OCI-LY1 (cell line): Measurements from ENCODE around the gene HOXD9.

ENCODE experiments used
- H2AFZ ChIP-seq: fragments of 200-600 bp; sonication (generic), shearing (Covaris generic); 2 replicates; pipeline ENCODE4 v1.6.0; 2014; ENCODE audit warnings: antibody characterized with exemption, mild to moderate bottlenecking, low read length
- H3F3A ChIP-seq: fragments of 200-600 bp; sonication (generic), shearing (Covaris generic); 2 replicates; pipeline ENCODE4 v1.6.0; 2014; ENCODE audit warnings: mild to moderate bottlenecking, antibody characterized with exemption, low read length, moderate library complexity; ENCODE audit not compliant: insufficient read depth
- H3K27ac ChIP-seq: fragments of 200-600 bp; sonication (generic); 2 replicates; pipeline ENCODE4 v1.5.1; 2014; ENCODE audit warnings: low read length, mixed run types, mild to moderate bottlenecking, low read depth; ENCODE audit not compliant: poor library complexity, severe bottlenecking
- H3K27me3 ChIP-seq: fragments of 200-600 bp; sonication (generic); 2 replicates; pipeline ENCODE4 v1.6.0; 2014; ENCODE audit warnings: antibody characterized with exemption, mild to moderate bottlenecking, low read length, moderate library complexity; ENCODE audit not compliant: insufficient read depth
- H3K36me3 ChIP-seq: fragments of 200-600 bp; sonication (generic); 2 replicates; pipeline ENCODE4 v1.6.1; 2014; ENCODE audit warnings: mild to moderate bottlenecking, antibody characterized with exemption, low read length, moderate library complexity, mixed read lengths; ENCODE audit not compliant: insufficient read depth
- H3K4me1 ChIP-seq: fragments of 200-600 bp; sonication (generic); 2 replicates; pipeline ENCODE4 v1.5.1; 2014; ENCODE audit warnings: mild to moderate bottlenecking, low read length, moderate library complexity; ENCODE audit not compliant: insufficient read depth, severe bottlenecking
- H3K4me2 ChIP-seq: fragments of 200-600 bp; sonication (generic), shearing (Covaris generic); 2 replicates; pipeline ENCODE4 v1.6.1; 2014; ENCODE audit warnings: low read length
- H3K4me3 ChIP-seq: fragments of 200-600 bp; sonication (generic); 2 replicates; pipeline ENCODE4 v1.5.1; 2014; ENCODE audit warnings: low read length, low read depth, mild to moderate bottlenecking, mixed read lengths; ENCODE audit not compliant: poor library complexity, severe bottlenecking
- H3K79me2 ChIP-seq: fragments of 200-600 bp; shearing (Covaris generic); 2 replicates; pipeline ENCODE4 v1.6.1; 2016; ENCODE audit warnings: mixed run types, low read length, mixed read lengths; ENCODE audit not compliant: insufficient read depth
- H3K9ac ChIP-seq: fragments of 200-600 bp; sonication (generic), shearing (Covaris generic); 2 replicates; pipeline ENCODE4 v1.6.1; 2014; ENCODE audit warnings: mild to moderate bottlenecking, low read length, mixed read lengths
- H3K9me2 ChIP-seq: fragments of 200-600 bp; sonication (generic), shearing (Covaris generic); 2 replicates; pipeline ENCODE4 v1.6.1; 2014; ENCODE audit warnings: low read depth, mild to moderate bottlenecking, low read length, mixed read lengths
- H3K9me3 ChIP-seq: fragments of 200-600 bp; shearing (Covaris generic); 2 replicates; pipeline ENCODE4 v1.6.1; 2014; ENCODE audit warnings: low read length, mixed read lengths
- H4K20me1 ChIP-seq: fragments of 200-600 bp; sonication (generic), shearing (Covaris generic); 2 replicates; pipeline ENCODE4 v1.6.0; 2016; ENCODE audit warnings: mild to moderate bottlenecking, low read length; ENCODE audit not compliant: insufficient read depth
- EZH2 ChIP-seq: fragments of 200-600 bp; sonication (generic), shearing (Covaris generic); IDR thresholded peaks from 2 replicates; pipeline ENCODE4 v1.8.0; 2017; ENCODE audit warnings: borderline replicate concordance, mixed run types, mild to moderate bottlenecking, antibody characterized with exemption, low read length, moderate library complexity, mixed read lengths
- TF ChIP-seq, protein P1 (sequence below): fragments of 200-600 bp; sonication (generic), shearing (Covaris generic); IDR thresholded peaks from 2 replicates; pipeline ENCODE4 v1.5.1; 2017; ENCODE audit warnings: mild to moderate bottlenecking, antibody characterized with exemption, low read length, moderate library complexity, mixed read lengths

The HOXD9 gene

DNA sequence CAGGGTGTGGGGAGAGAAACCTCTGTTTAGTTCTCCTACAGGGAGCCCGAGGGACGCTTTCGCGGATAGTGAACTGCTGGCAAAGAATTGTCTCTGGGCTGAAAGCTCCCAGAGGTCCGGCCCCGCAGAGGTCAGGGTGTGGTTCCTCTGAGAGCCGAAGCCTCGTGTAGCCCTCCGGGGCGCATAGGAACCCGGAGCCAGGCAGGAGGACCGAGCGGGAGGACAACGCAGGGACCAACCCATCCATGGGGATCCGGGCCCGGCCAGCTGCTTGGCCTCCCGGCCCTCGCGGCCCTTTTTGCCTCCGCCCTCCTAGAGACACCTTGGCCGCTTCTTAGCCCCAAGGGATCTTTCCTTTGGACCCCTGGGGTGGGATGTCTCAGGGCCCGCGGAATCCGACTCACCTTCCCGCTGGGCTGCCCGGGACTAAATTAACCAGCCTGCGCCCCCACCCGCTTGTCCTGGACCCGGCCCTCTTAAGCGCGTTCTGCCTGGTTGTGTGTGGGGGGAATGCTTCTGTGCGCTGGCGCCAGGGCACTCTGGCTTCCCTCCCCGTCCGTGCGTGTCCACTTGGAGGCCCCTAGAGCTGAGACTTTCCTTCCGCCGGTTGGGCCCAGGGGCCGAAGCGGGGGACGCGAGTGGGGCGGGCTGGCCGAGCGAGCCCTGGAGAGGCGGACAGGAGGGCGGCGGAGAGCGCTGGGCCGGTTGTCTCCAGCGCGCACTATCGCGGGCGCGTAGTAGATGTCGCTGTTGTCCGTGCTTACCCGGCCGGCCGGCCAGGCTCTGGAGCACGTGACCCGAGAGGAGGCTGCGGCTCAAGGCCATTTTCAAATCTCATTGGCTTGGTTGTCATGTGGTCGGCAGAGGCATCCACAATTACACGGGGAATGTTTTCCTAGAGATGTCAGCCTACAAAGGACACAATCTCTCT is 6.4 kb upstream of the HOXD9 start, which contains the start of gene HOXD10:
Gene HOXD10 (plus strand): TSS at position 896 of the 931 bp plus-strand sequence. CDS start 56 bp downstream, outside the sequence.
- Histone ChIP-seq H2AFZ (no peak within 1 kb of the TSS), H3K27me3 (no peaks in the 10 kb centered on the region), H4K20me1 (no peaks in the 10 kb centered on the region), H3K79me2 (no peaks in the 10 kb centered on the region), H3K4me3 (no peak within 1 kb of the TSS), H3K27ac (no peak within 1 kb of the TSS), H3F3A (no peaks in the 10 kb centered on the region), H3K9me2 (no peaks in the 10 kb centered on the region), H3K4me2 (no peak within 1 kb of the TSS), H3K9ac (no peak within 1 kb of the TSS), H3K36me3 (no peaks in the 10 kb centered on the region), H3K4me1 (no peaks in the 10 kb centered on the region), H3K9me3 (no peaks in the 10 kb centered on the region)
- no peak for TF ChIP-seq EZH2
- TF ChIP-seq, protein P1, sequence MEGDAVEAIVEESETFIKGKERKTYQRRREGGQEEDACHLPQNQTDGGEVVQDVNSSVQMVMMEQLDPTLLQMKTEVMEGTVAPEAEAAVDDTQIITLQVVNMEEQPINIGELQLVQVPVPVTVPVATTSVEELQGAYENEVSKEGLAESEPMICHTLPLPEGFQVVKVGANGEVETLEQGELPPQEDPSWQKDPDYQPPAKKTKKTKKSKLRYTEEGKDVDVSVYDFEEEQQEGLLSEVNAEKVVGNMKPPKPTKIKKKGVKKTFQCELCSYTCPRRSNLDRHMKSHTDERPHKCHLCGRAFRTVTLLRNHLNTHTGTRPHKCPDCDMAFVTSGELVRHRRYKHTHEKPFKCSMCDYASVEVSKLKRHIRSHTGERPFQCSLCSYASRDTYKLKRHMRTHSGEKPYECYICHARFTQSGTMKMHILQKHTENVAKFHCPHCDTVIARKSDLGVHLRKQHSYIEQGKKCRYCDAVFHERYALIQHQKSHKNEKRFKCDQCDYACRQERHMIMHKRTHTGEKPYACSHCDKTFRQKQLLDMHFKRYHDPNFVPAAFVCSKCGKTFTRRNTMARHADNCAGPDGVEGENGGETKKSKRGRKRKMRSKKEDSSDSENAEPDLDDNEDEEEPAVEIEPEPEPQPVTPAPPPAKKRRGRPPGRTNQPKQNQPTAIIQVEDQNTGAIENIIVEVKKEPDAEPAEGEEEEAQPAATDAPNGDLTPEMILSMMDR, result no peak

DNA sequence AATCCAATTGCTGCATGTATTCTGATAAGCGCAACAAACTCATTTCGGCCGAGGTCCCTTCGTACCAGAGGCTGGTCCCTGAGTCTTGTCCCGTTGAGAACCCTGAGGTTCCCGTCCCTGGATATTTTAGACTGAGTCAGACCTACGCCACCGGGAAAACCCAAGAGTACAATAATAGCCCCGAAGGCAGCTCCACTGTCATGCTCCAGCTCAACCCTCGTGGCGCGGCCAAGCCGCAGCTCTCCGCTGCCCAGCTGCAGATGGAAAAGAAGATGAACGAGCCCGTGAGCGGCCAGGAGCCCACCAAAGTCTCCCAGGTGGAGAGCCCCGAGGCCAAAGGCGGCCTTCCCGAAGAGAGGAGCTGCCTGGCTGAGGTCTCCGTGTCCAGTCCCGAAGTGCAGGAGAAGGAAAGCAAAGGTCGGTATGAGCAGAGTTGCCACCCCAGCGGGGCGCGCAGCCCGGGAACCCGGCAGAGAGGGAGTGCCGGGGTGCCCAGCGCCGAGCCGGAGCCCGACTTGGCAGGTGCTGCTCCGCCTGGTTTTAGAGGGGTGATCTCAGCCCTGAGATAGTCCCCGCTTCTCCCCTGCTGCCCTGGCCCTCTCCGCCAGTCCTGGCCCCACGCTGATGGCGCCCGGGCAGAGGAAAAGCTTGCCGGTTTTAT is 5.2 kb upstream of the HOXD9 start:
- H3K9me3 ChIP-seq, result no peaks in the 10 kb centered on the region
- no peaks in the 10 kb centered on the region for H3K27me3 ChIP-seq
- no peak overlapping the region for H3K4me3 ChIP-seq
- H2AFZ ChIP-seq, result no peak overlapping the region
- H3K9me2 ChIP-seq, result no peaks in the 10 kb centered on the region
- H3K79me2 ChIP-seq, result no peaks in the 10 kb centered on the region
- no peaks in the 10 kb centered on the region for H4K20me1 ChIP-seq
- TF ChIP-seq, protein P1, result no peak
- TF ChIP-seq EZH2, result no peak
- no peak overlapping the region for H3K27ac ChIP-seq
- H3K9ac ChIP-seq, result no peak overlapping the region
- H3K4me2 ChIP-seq, result no peak overlapping the region
- H3K4me1 ChIP-seq, result no peaks in the 10 kb centered on the region
- no peaks in the 10 kb centered on the region for H3K36me3 ChIP-seq
- no peaks in the 10 kb centered on the region for H3F3A ChIP-seq

DNA sequence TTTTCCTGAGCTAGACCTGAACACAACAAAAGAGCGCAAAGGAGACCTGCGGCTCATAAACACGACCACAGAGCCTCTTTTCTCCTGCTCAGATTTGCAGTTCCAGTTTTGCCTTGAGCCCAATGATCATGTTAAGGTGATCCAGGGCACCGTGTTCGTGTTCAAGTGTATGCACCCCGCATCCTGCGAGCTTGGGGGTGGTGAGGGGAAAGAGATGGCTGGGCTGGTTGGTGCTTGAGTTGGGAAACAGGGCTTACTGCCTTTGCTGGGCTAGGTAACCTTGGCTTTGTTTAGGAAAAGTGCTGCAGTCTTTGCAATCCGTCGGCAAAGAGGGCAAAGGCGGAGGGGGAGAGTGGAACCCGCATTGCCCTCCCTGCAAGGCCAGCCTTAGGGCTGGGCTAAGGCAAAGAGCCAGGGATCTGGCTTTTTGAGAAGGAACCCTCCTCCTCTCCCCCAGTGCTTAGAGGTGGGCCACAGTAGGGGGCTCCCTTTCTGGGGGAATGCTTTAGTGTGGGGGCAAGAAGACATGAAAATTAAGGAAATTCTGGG is 4.6 kb upstream of the HOXD9 start:
- Histone ChIP-seq H3K79me2 (no peaks in the 10 kb centered on the region), H3K9ac (no peak overlapping the region), H2AFZ (no peak overlapping the region), H3K4me3 (no peak overlapping the region), H3K27me3 (no peaks in the 10 kb centered on the region), H4K20me1 (no peaks in the 10 kb centered on the region), H3K9me2 (no peaks in the 10 kb centered on the region), H3F3A (no peaks in the 10 kb centered on the region), H3K36me3 (no peaks in the 10 kb centered on the region), H3K9me3 (no peaks in the 10 kb centered on the region), H3K27ac (no peak overlapping the region), H3K4me1 (no peaks in the 10 kb centered on the region), H3K4me2 (no peak overlapping the region)
- TF ChIP-seq, protein P1, result no peak
- TF ChIP-seq EZH2, result no peak
